A549 (cell line): ENCODE results near the gene ERMAP. TPM values are rescaled to one million over a fixed set of nuclear protein-coding genes. Genes with fewer than 3 reads are reported as not detected.

Experiments
- ATAC-seq, 2 experiments: fragments of 200-7000 bp in 1 of 2; fragments of >200 bp in 1 of 2; cut with Nextera tagmentation in 1 of 2; cut with Tn5 transposase in 1 of 2; 3 replicates each; pipeline versions ENCODE4 v1.8.0 to v1.9.1; 2018 to 2020; ENCODE audit warnings: mild to moderate bottlenecking in 1 of 2, moderate library complexity in 1 of 2
- CTCF ChIA-PET: fragments of 300-600 bp; sonication (Branson Sonifier 250); formaldehyde crosslinking; extraction: SDS; loops from one replicate; lab custom pipeline; 2021; ENCODE audit warnings: antibody characterized with exemption, inconsistent platforms; lab: Yijun Ruan, JAX
- POLR2A ChIA-PET: fragments of 350-600 bp; formaldehyde crosslinking; extraction: SDS; loops from one replicate; lab custom pipeline; 2021; ENCODE audit warnings: antibody characterized with exemption, inconsistent platforms; lab: Yijun Ruan, JAX
- DNase-seq, 2 experiments: peaks; one replicate each; pipeline versions ENCODE4 v3.0.0 to v3.0.0-alpha.2; 2011 to 2016; ENCODE audit warnings: low read depth in 1 of 2, low spot score in 1 of 2
- FAIRE-seq: peaks from 2 replicates; lab custom pipeline; 2011; peaks lifted over from hg19 to GRCh38; lab: Jason Lieb, UNC
- H3K27ac ChIP-seq, 2 experiments: fragments of >200 bp; sonication (Bioruptor Twin); formaldehyde crosslinking; 3 replicates each; pipeline ENCODE4 v1.5.1; 2016 to 2017
- H3K4me1 ChIP-seq: fragments of >200 bp; sonication (Bioruptor Twin); formaldehyde crosslinking; 3 replicates; pipeline ENCODE4 v1.6.1; 2016
- H3K4me2 ChIP-seq: fragments of >200 bp; sonication (Bioruptor Twin); formaldehyde crosslinking; 3 replicates; pipeline ENCODE4 v1.6.1; 2016
- H3K4me3 ChIP-seq: fragments of >200 bp; sonication (Bioruptor Twin); formaldehyde crosslinking; 3 replicates; pipeline ENCODE4 v1.5.1; 2016
- H3K9me3 ChIP-seq: fragments of >200 bp; sonication (Bioruptor Twin); formaldehyde crosslinking; 3 replicates; pipeline ENCODE4 v1.6.1; 2016
- ATOH8 ChIP-seq: fragments of 250-450 bp; sonication (Bioruptor Pico); IDR thresholded peaks from 2 replicates; pipeline ENCODE4 v1.5.0; 2020; ENCODE audit warnings: low read depth, mild to moderate bottlenecking, moderate library complexity
- BHLHE40 ChIP-seq: IDR thresholded peaks from 2 replicates; pipeline ENCODE4 v1.6.1; 2012; ENCODE audit warnings: low read depth, low read length, inconsistent platforms
- CBX8 ChIP-seq: fragments of 200-600 bp; sonication (generic); IDR thresholded peaks from 2 replicates; pipeline ENCODE4 v1.6.1; 2016
- E2F6 ChIP-seq: IDR thresholded peaks from 2 replicates; pipeline ENCODE4 v1.6.1; 2012; ENCODE audit warnings: low read depth, borderline replicate concordance
- HDAC2 ChIP-seq: fragments of 200-600 bp; sonication (generic); IDR thresholded peaks from 2 replicates; pipeline ENCODE4 v1.6.1; 2016
- HES2 ChIP-seq: fragments of >200 bp; sonication (Bioruptor Twin); formaldehyde crosslinking; IDR thresholded peaks from 2 replicates; pipeline ENCODE4 v1.6.1; 2016
- HEYL ChIP-seq: fragments of 250-450 bp; sonication (Bioruptor Pico); IDR thresholded peaks from 2 replicates; pipeline ENCODE4 v1.8.0; 2021; ENCODE audit warnings: mild to moderate bottlenecking, moderate library complexity
- HMGXB4 ChIP-seq: fragments of 250-450 bp; sonication (Bioruptor Pico); IDR thresholded peaks from 2 replicates; pipeline ENCODE4 v1.5.0; 2021; ENCODE audit warnings: mild to moderate bottlenecking, moderate library complexity, borderline replicate concordance
- HOXB13 ChIP-seq: fragments of 250-450 bp; sonication (Bioruptor Pico); IDR thresholded peaks from 2 replicates; pipeline ENCODE4 v1.5.0; 2020; ENCODE audit warnings: low read depth, mild to moderate bottlenecking, moderate library complexity
- KDM1A ChIP-seq: fragments of 200-600 bp; sonication (generic); IDR thresholded peaks from 2 replicates; pipeline ENCODE4 v1.6.1; 2016; ENCODE audit warnings: low read depth, mild to moderate bottlenecking
- KDM5A ChIP-seq: fragments of 200-600 bp; sonication (generic); IDR thresholded peaks from 2 replicates; pipeline ENCODE4 v1.6.1; 2016; ENCODE audit warnings: antibody characterized with exemption, mild to moderate bottlenecking
- MAFK ChIP-seq: fragments of 450-650 bp; IDR thresholded peaks from 2 replicates; pipeline ENCODE4 v1.6.1; 2014; ENCODE audit not compliant: partially characterized antibody
- MAZ ChIP-seq: fragments of 150-350 bp; IDR thresholded peaks from 2 replicates; pipeline ENCODE4 v1.6.1; 2014; ENCODE audit warnings: antibody characterized with exemption, low read depth, low read length, borderline replicate concordance
- MYC ChIP-seq: IDR thresholded peaks from 2 replicates; pipeline ENCODE4 v1.6.1; 2012; ENCODE audit warnings: mild to moderate bottlenecking, inconsistent platforms, low read length, improper control_type of control experiment, borderline replicate concordance
- NPAS2 ChIP-seq: fragments of 250-450 bp; sonication (Bioruptor Pico); IDR thresholded peaks from 2 replicates; pipeline ENCODE4 v1.8.0; 2022; ENCODE audit warnings: mild to moderate bottlenecking, moderate library complexity, borderline replicate concordance
- NR3C1 ChIP-seq: fragments of >200 bp; sonication (Bioruptor Twin); formaldehyde crosslinking; IDR thresholded peaks from 3 replicates; pipeline ENCODE4 v1.6.1; 2017
- PBX3 ChIP-seq: IDR thresholded peaks from 2 replicates; pipeline ENCODE4 v1.6.1; 2012
- PHF8 ChIP-seq: fragments of 200-600 bp; sonication (generic); IDR thresholded peaks from 2 replicates; pipeline ENCODE4 v1.6.1; 2016; ENCODE audit warnings: low read depth, mild to moderate bottlenecking, antibody characterized with exemption, moderate library complexity, borderline replicate concordance
- POLR2AphosphoS2 ChIP-seq: conservative IDR thresholded peaks from 2 replicates; pipeline ENCODE4 v1.6.1; 2012; ENCODE audit warnings: low read length, improper control_type of control experiment, inconsistent platforms
- RAD21 ChIP-seq, 2 experiments: fragments of >200 bp in 1 of 2; sonication (Bioruptor Twin) in 1 of 2; formaldehyde crosslinking in 1 of 2; IDR thresholded peaks in 1 of 2; conservative IDR thresholded peaks in 1 of 2; 2 replicates in 1 of 2; 3 replicates in 1 of 2; pipeline ENCODE4 v1.6.1; 2012 to 2018; ENCODE audit warnings: inconsistent platforms in 1 of 2
- RFX5 ChIP-seq: fragments of 450-650 bp; IDR thresholded peaks from 2 replicates; pipeline ENCODE4 v1.7.1; 2014; ENCODE audit warnings: antibody characterized with exemption, mild to moderate bottlenecking, moderate library complexity
- ZFP36 ChIP-seq: fragments of 450-650 bp; IDR thresholded peaks from 2 replicates; pipeline ENCODE4 v1.6.1; 2014; ENCODE audit warnings: borderline replicate concordance; ENCODE audit not compliant: partially characterized antibody
- ZSCAN20 ChIP-seq: fragments of 250-450 bp; sonication (Bioruptor Pico); IDR thresholded peaks from 2 replicates; pipeline ENCODE4 v1.8.0; 2022; ENCODE audit warnings: mild to moderate bottlenecking, moderate library complexity
- WGBS: methylation state at CpG from one replicate; pipeline ENCODE4 v1.1.6; 2017; ENCODE audit errors: missing lambda C conversion rate; 5-methylcytosine and 5-hydroxymethylcytosine counted together
- polyA plus RNA-seq, 4 experiments: library from polyadenylated mRNA; depleted of rRNA in 3 of 4; stranded (reverse); fragments of >200 nt; fragmentation: RNase III in 1 of 4; extraction: RNeasy Plus Mini Kit Qiagen cat#74134 plus additional on column Dnase treatment in 1 of 4; gene quantifications; 2 replicates in 3 of 4; 3 replicates in 1 of 4; pipeline ENCODE4 v1.2.3, GENCODE V29; 2011 to 2017

ERMAP gene
- polyA plus RNA-seq, 2 of the 4 experiments (the other 2 are of a cell fraction): 5.4 to 10.7 TPM

GRCh38 chr1:42886046-42886739 is 69.3 kb downstream of the ERMAP start:
- WGBS: 72% methylated on average over 11 of the region's 16 CpGs
- Histone ChIP-seq H3K4me1 (no peaks in the 10 kb centered on the region), H3K4me3 (no peak overlapping the region), H3K27ac (no peak overlapping the region), H3K9me3 (no peaks in the 10 kb centered on the region), H3K4me2 (no peak overlapping the region)
- ChIA-PET POLR2A (no interaction called here), CTCF (interaction anchor here (0.9 to 1.5 kb wide), 3 partner anchors 10 to 187 kb away, joined by 3 read pairs; no protein-coding TSS in a partner anchor)
- DNase-seq: no peak
- TF ChIP-seq BHLHE40: no peak
- TF ChIP-seq MAFK: peak; percentile 91
- no peak for ATAC-seq
- FAIRE-seq: no peak

GRCh38 chr1:42886800-42887199 is 69.9 kb downstream of the ERMAP start:
- ChIA-PET POLR2A (no interaction called here), CTCF (interaction anchor here (1.3 to 1.5 kb wide), 3 partner anchors 10 to 187 kb away, joined by 3 read pairs; no protein-coding TSS in a partner anchor)
- H3K4me2 ChIP-seq: no peak overlapping the region
- no peaks in the 10 kb centered on the region for H3K9me3 ChIP-seq
- DNase-seq (no peak), FAIRE-seq (no peak), ATAC-seq (no peak)
- no peak overlapping the region for H3K4me3 ChIP-seq
- H3K4me1 ChIP-seq: no peaks in the 10 kb centered on the region
- TF ChIP-seq E2F6: no peak
- TF ChIP-seq MAZ: no peak
- no peak for TF ChIP-seq PBX3
- no peak for TF ChIP-seq RFX5
- TF ChIP-seq RAD21 (conservative IDR thresholded peaks at IDR 0.05 in 1 of 2, IDR thresholded peaks at IDR 0.05 in 1 of 2): no peak
- no peak for TF ChIP-seq PHF8
- no peak for TF ChIP-seq MYC
- no peak for TF ChIP-seq CBX8
- no peak for TF ChIP-seq KDM5A
- no peak for TF ChIP-seq KDM1A
- 80% methylated on average over 16 of the region's 21 CpGs for WGBS
- no peak overlapping the region for H3K27ac ChIP-seq

- H3K27ac ChIP-seq: no peak overlapping the region
- ChIA-PET CTCF (interaction anchor here (1.3 to 1.5 kb wide), 3 partner anchors 10 to 186 kb away, joined by 3 read pairs; no protein-coding TSS in a partner anchor), POLR2A (no interaction called here)
- no peaks in the 10 kb centered on the region for H3K4me1 ChIP-seq
- no peaks in the 10 kb centered on the region for H3K9me3 ChIP-seq
- FAIRE-seq (no peak), ATAC-seq (no peak; a peak in 1 of 6 replicates), DNase-seq (no peak)
- WGBS: 93% methylated on average over 8 of the region's 20 CpGs
- TF ChIP-seq KDM5A (no peak), BHLHE40 (no peak), ZFP36 (no peak), NPAS2 (no peak), PHF8 (no peak), HES2 (no peak), POLR2AphosphoS2 (no peak), HDAC2 (no peak), NR3C1 (no peak), HMGXB4 (no peak), CBX8 (no peak), HOXB13 (CRISPR knock-in tag) (no peak), ATOH8 (CRISPR knock-in tag) (no peak), MYC (no peak), HEYL (CRISPR knock-in tag) (no peak), ZSCAN20 (CRISPR knock-in tag) (no peak)
- no peak overlapping the region for H3K4me3 ChIP-seq
- no peak overlapping the region for H3K4me2 ChIP-seq
Observed at GRCh38 chr1:42887366-42887765, 70.4 kb downstream of the ERMAP start.
